ENCODE measurements around the gene TOPAZ1.

- TF ChIP-seq ZSCAN31 (CRISPR knock-in tag; IDR thresholded peaks at IDR 0.05; ENCODE audit: low read depth) (no peak), ZNF841 (CRISPR knock-in tag; IDR thresholded peaks at IDR 0.05; ENCODE audit: borderline replicate concordance) (no peak)
These were observed 9.3 kb upstream of the TOPAZ1 start for GRCh38 chr3:44232407-44232806.

Data from HepG2 (cell line).